ENCODE results near the gene ATP5PO. TPM values are rescaled to one million over a fixed set of nuclear protein-coding genes. Genes with fewer than 3 reads are reported as not detected.

ATP5PO gene
- total RNA-seq (2014; rRNA removed; shearing (Covaris generic)), result 302 and 597 TPM in 2 replicates

- peak; percentile 99 for DNase-seq (ENCODE audit: low read depth)
Observed at GRCh38 chr21:33915368-33916199, at the start of gene ATP5PO. Gene ATP5PO (minus strand): TSS chr21:33915804. CDS start chr21:33915763, 41 bp downstream.

- peak; percentile 22 for DNase-seq (ENCODE audit: low read depth)
Observed at GRCh38 chr21:33964706-33965325, 49.2 kb upstream of the ATP5PO start.

GRCh38 chr21:33963848-33964555 is 48.4 kb upstream of the ATP5PO start:
- no peak for DNase-seq (ENCODE audit: low read depth)

- DNase-seq (ENCODE audit: low read depth), result no peak
Observed at GRCh38 chr21:33962290-33962689, 46.7 kb upstream of the ATP5PO start.

GRCh38 chr21:33961061-33961460 is 45.5 kb upstream of the ATP5PO start:
- no peak for DNase-seq (ENCODE audit: low read depth)

- DNase-seq (ENCODE audit: low read depth), result no peak
Observed at GRCh38 chr21:33959680-33960079, 44.1 kb upstream of the ATP5PO start.

- no peak for DNase-seq (ENCODE audit: low read depth)
Observed at GRCh38 chr21:33954395-33954794, 38.8 kb upstream of the ATP5PO start.

GRCh38 chr21:33951276-33952178 is 35.9 kb upstream of the ATP5PO start:
- DNase-seq (ENCODE audit: low read depth), result no peak

- no peak for DNase-seq (ENCODE audit: low read depth)
Observed at GRCh38 chr21:33950431-33951079, 35.0 kb upstream of the ATP5PO start.

- DNase-seq (ENCODE audit: low read depth), result no peak
Observed at GRCh38 chr21:33949516-33950430, 34.2 kb upstream of the ATP5PO start.

- DNase-seq (ENCODE audit: low read depth), result no peak
Observed at GRCh38 chr21:33948951-33949444, 33.4 kb upstream of the ATP5PO start.

GRCh38 chr21:33948096-33948950 is 32.7 kb upstream of the ATP5PO start:
- DNase-seq (ENCODE audit: low read depth), result peak; percentile 92

- peak; percentile 100 for DNase-seq (ENCODE audit: low read depth)
Observed at GRCh38 chr21:33947451-33948095, 32.0 kb upstream of the ATP5PO start.

GRCh38 chr21:33945652-33946270 is 30.2 kb upstream of the ATP5PO start:
- no peak for DNase-seq (ENCODE audit: low read depth)

- no peak for DNase-seq (ENCODE audit: low read depth)
Observed at GRCh38 chr21:33944185-33944763, 28.7 kb upstream of the ATP5PO start.

GRCh38 chr21:33943293-33943692 is 27.7 kb upstream of the ATP5PO start:
- DNase-seq (ENCODE audit: low read depth), result no peak

GRCh38 chr21:33942426-33942825 is 26.8 kb upstream of the ATP5PO start:
- no peak for DNase-seq (ENCODE audit: low read depth)
